ENCODE measurements around the gene TFG. TPM values are rescaled to one million over a fixed set of nuclear protein-coding genes. Genes with fewer than 3 reads are reported as not detected.

Gene TFG
- total and polyA plus RNA-seq, 10 of the 15 experiments (the other 5 are each of a cell fraction or from before 2014, with no cell fraction given) = 29.3 to 126 (median 57.6) TPM

- TF ChIP-seq KLF5 (IDR thresholded peaks at IDR 0.05; ENCODE audit: partially characterized antibody) (no peak), STAT3 (IDR thresholded peaks at IDR 0.05; ENCODE audit: low read depth, low read length) (no peak), RFX5 (IDR thresholded peaks at IDR 0.05; ENCODE audit: low read depth, low read length) (no peak), RBBP5 (conservative IDR thresholded peaks at IDR 0.05) (no peak), ZNF622 (IDR thresholded peaks at IDR 0.05) (no peak), FOS (IDR thresholded peaks at IDR 0.05; ENCODE audit: borderline replicate concordance, extremely low read depth, insufficient read length) (no peak), YY1 (IDR thresholded peaks at IDR 0.05; ENCODE audit: low read depth, low read length) (no peak), MAX (IDR thresholded peaks at IDR 0.05; ENCODE audit: low read depth, low read length) (no peak), POLR2A (IDR thresholded peaks at IDR 0.05; ENCODE audit: low read depth, low read length) (no peak), RAD21 (IDR thresholded peaks at IDR 0.05; ENCODE audit: insufficient read depth, low read depth, low read length) (no peak)
Observed at GRCh38 chr3:100698736-100699135, 10.6 kb upstream of the TFG start (continued).

- intact Hi-C loops (cut with micrococcal nuclease; ENCODE audit: unreplicated experiment) (no loop called here), in situ Hi-C loops (cut with MboI) (no loop called here)
- no peak overlapping the region for H3K4me2 ChIP-seq (ENCODE audit: control insufficient read depth, insufficient read depth)
- BruUV-seq (replicated peaks) = no TSS peak
- H3K9ac ChIP-seq (ENCODE audit: control insufficient read depth, insufficient read depth, low read length) = no peak overlapping the region
- SMC1A ChIA-PET (ENCODE audit: uncharacterized antibody, unreplicated experiment) = no interaction called here
- no peak for DNase-seq (ENCODE audit: low read depth, low spot score)
- CTCF ChIA-PET = no interaction called here
- H3K4me1 ChIP-seq (ENCODE audit: control insufficient read depth, insufficient read depth, low read length) = peaks cover 4% of the 10 kb centered on the region; the same call in 1 of the 2 replicates
- POLR2A ChIA-PET = no interaction called here
- no peaks in the 10 kb centered on the region for H4K20me1 ChIP-seq (ENCODE audit: control insufficient read depth, insufficient read depth)
- H3K4me3 ChIP-seq = no peak overlapping the region
- WGBS (ENCODE audit: insufficient coverage, insufficient replicate concordance, low lambda C conversion rate, missing lambda C conversion rate) = 75% methylated on average over 5 of the region's 5 CpGs
- no peak for TF ChIP-seq SIN3A (IDR thresholded peaks at IDR 0.05; ENCODE audit: low read depth, low read length)
- no peak for TF ChIP-seq TCF12 (IDR thresholded peaks at IDR 0.05; ENCODE audit: low read depth, low read length)
- no peak for TF ChIP-seq SIX5 (IDR thresholded peaks at IDR 0.05; ENCODE audit: low read depth, low read length, severe bottlenecking)
- TF ChIP-seq STAT1 (conservative IDR thresholded peaks at IDR 0.05) = no peak
- TF ChIP-seq RBBP5 (conservative IDR thresholded peaks at IDR 0.05) = no peak
- no peak for TF ChIP-seq ZNF207 (IDR thresholded peaks at IDR 0.05; ENCODE audit: borderline replicate concordance)
- TF ChIP-seq POLR2AphosphoS2 (IDR thresholded peaks at IDR 0.05; ENCODE audit: low read depth, low read length) = no peak
- TF ChIP-seq NR2C1 (IDR thresholded peaks at IDR 0.05) = no peak
- TF ChIP-seq NFXL1 (IDR thresholded peaks at IDR 0.05; ENCODE audit: borderline replicate concordance) = no peak
- TF ChIP-seq MAX (IDR thresholded peaks at IDR 0.05; ENCODE audit: low read depth, low read length) = no peak
- no peak for TF ChIP-seq PML (IDR thresholded peaks at IDR 0.05; ENCODE audit: low read length)
- no peak for TF ChIP-seq ZBTB33 (IDR thresholded peaks at IDR 0.05)
- no peak for TF ChIP-seq NBN (IDR thresholded peaks at IDR 0.05)
- no peak for TF ChIP-seq PAX8 (IDR thresholded peaks at IDR 0.05)
- ATAC-seq = no peak
- H3K27me3 ChIP-seq (replicated peaks in 1 of 2; ENCODE audit: control insufficient read depth in 2 of 2, insufficient read depth in 2 of 2, low read length in 1 of 2) = no peaks in the 10 kb centered on the region
- RAD21 ChIA-PET (ENCODE audit: unreplicated experiment) = interaction anchor here (0.6 kb wide), 1 partner anchor 273 kb away, joined by 3 read pairs; no protein-coding TSS in a partner anchor
- H2AFZ ChIP-seq (ENCODE audit: control insufficient read depth, low read depth, low read length) = no peak overlapping the region
- H3K79me2 ChIP-seq (ENCODE audit: control insufficient read depth, insufficient read depth, low read length) = no peaks in the 10 kb centered on the region
- FAIRE-seq = no peak
- H3K36me3 ChIP-seq (ENCODE audit: control insufficient read depth in 2 of 2, insufficient read depth in 2 of 2, low read length in 1 of 2) = no peaks in the 10 kb centered on the region
- H3K9me3 ChIP-seq (replicated peaks; ENCODE audit: control insufficient read depth, insufficient read depth, low read length) = no peaks in the 10 kb centered on the region; the same call in 2 of the 3 replicates
- no peak overlapping the region for H3K27ac ChIP-seq (ENCODE audit: control insufficient read depth, insufficient read depth)
Observed at GRCh38 chr3:100700708-100701107, 8.6 kb upstream of the TFG start.
